NOMO-1 (cell line): ENCODE measurements around the gene CD248.
A peak's percentile ranks its signal among the peaks of the same experiment; 100 is the strongest.
"Not testable (repeated sequence)": the region's sequence is repeated elsewhere in the genome, so short reads cannot be mapped to it uniquely, and the experiment has no call there.

Experiments
- DNase-seq, 2 experiments: peaks; one replicate each; lab custom pipeline; 2025; ENCODE audit not compliant: unreplicated experiment in 2 of 2; lab: John Stamatoyannopoulos, UW

CD248 gene

DNA sequence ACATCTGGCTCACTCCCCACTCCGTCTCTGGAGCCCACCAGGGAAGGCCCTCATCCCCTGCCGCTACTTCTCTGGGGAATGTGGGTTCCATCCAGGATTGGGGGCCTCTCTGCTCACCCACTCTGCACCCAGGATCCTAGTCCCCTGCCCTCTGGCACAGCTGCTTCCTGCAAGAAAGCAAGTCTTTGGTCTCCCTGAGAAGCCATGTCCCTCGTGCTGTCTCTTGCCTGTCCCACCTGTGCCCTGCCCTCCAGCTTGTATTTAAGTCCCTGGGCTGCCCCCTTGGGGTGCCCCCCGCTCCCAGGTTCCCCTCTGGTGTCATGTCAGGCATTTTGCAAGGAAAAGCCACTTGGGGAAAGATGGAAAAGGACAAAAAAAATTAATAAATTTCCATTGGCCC is 39.8 kb downstream of the CD248 start:
- DNase-seq: not testable (repeated sequence)

DNA sequence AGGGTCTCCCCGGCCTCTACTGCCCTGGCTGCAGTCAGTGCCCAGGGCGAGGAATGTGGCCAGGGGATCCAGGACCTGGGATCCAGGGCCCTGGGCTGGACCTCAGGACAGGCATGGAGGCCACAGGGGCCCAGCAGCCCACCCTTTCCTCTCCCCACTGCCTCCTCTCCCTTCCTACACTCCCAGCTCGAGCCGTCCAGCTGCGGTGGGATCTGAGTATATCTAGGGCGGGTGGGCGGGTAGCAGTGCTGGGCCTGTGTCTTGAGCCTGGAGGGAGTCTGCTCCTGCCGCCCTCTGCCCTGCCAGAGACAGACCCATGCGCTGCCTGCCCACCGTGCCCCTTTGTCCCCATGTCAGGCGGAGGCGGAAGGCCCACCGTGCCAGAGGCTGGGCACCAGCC is 40.2 kb downstream of the CD248 start:
- not testable (repeated sequence) for DNase-seq

DNA sequence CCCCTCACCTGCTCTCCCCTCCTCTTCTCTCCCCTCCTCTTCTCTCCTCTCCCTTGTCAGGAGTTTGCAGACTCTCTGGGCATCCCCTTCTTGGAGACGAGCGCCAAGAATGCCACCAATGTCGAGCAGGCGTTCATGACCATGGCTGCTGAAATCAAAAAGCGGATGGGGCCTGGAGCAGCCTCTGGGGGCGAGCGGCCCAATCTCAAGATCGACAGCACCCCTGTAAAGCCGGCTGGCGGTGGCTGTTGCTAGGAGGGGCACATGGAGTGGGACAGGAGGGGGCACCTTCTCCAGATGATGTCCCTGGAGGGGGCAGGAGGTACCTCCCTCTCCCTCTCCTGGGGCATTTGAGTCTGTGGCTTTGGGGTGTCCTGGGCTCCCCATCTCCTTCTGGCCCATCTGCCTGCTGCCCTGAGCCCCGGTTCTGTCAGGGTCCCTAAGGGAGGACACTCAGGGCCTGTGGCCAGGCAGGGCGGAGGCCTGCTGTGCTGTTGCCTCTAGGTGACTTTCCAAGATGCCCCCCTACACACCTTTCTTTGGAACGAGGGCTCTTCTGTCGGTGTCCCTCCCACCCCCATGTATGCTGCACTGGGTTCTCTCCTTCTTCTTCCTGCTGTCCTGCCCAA is 40.7 kb downstream of the CD248 start:
- DNase-seq: no peak

DNA sequence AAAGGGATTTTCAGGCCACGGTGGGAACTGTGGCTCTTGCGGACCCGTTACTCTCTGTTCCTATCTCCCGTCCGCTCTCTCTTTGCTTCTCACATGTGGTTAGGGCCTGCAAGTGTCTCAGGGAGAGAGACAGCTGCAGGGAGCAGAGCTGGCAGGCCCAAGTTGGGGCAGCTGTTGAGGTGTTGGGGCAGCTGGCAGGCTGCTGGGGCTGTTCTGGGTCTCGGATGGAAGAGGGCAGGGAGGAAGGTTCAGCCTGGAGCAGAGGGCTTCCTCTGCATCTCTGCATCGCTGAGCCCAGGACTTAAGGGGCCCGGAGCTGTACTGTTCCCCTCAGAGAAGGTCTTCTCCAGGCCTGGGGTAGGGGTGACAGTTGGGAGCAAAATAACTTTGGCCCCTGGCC is 41.4 kb downstream of the CD248 start:
- no peak for DNase-seq

DNA sequence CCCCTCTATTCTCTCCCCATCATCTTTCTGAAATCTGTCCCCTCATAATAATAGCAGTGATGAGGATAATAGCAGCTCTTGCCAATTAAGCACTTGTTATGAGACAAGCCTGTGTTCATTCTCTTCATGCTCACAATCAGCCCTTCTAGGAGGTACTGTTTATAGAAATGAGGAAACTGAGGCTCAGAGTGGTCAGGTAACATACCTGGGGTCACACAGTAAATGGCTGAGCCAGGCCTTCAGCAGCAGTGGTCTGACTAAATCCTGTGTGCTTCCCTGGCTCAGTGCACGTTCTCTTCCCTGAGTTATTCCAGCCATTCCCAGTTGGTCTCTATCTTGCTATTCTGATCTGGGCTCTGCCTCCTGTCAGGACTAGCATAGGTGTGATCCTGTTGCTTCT is 42.6 kb downstream of the CD248 start:
- no peak for DNase-seq

DNA sequence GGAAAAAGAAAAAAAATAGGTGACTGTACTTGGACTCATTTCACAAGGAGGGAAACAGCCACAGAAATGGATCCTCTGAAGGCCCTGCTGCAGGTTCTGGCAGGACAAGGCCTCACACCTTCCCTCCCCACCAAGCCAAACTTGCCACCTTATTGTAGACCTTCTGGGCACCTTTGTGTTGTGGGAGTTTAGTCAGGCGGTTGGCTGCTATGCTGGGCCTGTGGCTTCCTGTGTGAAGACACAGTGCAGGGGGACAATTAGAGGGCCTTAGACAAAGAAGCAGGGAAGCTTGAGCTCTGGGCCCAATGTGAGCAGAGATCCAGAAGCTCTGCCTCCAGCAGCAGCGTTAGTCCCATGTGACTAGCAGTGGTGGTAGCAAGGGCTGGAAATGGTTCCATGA is 44.2 kb downstream of the CD248 start:
- no peak for DNase-seq

DNA sequence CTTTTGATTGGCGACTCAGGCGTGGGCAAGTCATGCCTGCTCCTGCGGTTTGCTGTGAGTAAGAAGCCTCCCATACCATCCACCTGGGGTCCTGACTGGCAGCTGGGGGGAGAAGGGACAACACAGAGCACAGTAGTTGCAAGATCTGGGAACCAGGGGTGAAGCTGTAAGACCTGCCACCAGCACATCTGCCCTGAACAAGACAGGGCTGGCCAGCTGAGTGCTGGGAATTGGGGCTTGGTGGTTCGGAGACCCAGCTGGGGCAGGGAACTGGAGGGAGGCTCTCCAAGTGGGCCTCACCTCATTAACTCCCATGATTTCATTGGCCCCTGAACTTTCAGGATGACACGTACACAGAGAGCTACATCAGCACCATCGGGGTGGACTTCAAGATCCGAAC is 45.0 kb downstream of the CD248 start:
- no peak for DNase-seq

DNA sequence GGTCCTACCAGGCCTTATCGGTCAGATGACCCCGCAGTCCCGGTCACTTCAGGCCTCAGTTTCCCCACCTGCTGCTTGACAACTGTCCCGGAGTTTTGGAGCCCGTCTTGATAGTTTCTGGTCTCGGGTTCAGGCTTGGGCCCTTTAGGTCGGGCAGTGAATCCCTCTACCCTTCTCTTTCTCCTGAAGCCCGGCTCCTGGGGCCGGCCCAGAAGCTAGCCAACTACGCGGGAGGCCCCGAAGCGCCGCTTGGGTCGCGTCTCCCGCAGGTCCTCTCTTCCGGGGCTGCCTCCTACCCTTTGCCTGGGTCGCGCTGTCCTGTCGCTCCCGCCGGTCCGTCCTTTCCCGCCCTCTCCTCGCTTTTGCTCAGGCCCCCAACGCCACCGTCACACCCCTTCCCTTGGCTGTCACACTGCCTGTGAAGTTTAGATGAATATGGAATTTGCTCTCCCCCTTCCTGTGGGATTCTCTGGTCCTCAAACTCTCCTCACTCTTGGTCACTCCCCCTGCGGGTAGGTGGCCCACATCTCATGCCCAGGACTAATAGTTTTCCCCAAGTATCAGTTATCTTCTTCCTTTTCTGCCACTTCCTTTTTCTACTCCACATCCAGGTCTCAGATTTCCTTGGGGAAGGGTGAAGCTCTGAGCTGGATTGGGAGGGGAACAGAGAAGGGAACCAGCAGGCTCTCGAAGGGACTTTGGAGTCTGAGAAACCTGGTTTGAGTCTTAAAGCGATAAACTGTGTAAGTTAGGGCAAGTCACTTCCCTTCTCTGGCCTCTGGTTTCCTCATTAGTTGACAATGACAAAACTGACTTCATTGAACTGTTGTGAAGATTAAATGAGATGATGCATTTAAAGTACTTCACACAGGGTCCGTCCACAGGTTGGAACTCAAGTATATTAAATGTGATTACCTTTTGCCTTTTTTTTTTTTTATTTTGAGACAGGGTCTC is 47.6 kb downstream of the CD248 start:
- DNase-seq: peak; percentile 49 to 74

DNA sequence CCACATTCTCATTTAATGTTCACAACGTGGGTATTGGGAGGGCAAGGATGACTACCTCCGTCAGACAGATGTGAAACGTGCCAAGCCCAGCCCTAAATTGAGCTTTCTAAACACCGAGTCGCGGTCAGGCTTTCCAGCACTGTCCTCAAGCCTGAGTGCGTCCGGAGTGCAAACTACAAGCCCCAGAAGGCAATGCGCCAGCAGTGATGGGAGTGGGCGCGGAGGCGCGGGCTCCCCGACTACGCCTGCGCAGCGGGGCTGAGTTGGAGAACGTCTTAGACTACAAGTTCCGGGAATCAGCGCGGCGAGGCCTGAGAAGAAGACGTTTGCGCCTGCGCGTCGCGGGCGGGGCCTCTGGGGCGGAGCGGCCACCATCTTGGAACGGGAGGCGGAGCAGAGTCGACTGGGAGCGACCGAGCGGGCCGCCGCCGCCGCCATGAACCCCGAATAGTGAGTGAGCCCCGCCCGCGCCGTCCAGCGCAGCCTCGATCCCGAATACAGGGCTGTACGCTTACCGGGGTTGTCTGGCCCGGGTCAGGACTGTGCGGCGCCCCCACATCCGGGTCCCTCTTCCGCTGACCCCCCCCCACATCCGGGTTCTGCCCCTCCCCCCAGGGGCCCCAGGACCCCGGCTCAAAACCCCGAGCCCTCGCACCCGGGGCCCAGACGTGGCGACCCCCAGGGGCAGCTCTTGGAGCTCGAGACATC is 48.4 kb downstream of the CD248 start, which contains the start of gene RAB1B:
RAB1B (plus strand) TSS at position 396 of the 708 bp plus-strand sequence; CDS start at position 437, 41 bp downstream.
- DNase-seq: peak; percentile 98 to 99

DNA sequence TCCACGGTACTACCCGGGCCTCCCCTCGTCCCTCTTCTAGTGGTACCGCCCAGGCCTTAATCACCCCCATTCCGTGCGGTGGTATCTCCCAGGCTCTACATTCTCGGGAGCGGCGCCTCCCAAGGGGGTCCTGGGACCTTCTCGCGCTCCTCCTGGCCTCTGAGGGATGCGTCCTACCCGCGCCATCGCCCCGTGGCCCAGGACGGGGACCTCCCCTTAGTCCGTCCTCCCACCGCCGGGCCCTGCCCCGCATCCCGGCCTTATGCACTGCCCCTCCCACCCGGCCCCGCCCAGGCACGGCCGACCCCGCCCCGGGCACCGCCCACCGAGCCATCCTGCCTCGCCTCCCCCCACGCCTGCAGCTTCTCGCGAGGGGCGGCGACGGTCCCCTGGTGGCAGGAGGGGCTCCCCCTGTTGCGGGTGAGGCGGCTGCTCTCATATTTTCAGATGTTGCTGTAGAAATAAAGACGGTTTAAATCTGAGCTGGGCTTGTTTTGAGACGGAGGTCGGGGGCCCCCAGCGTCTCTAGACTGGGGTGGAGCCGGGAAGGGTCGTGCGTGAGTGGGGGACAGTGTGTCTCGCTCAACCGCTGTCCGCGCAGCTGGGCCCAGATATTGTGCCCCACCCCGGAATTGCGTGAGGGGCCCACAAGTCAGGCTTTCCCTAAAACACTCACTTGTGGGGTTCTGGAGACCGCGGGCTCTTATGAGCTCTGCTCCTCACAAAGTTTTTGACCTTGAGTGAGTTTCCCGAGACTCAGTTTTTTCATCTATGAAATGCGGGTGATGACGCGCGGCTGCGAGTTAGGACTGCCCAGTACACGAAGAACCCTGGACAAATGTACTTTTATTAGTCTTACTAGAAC is 49.2 kb downstream of the CD248 start:
- peak; percentile 68 for DNase-seq

DNA sequence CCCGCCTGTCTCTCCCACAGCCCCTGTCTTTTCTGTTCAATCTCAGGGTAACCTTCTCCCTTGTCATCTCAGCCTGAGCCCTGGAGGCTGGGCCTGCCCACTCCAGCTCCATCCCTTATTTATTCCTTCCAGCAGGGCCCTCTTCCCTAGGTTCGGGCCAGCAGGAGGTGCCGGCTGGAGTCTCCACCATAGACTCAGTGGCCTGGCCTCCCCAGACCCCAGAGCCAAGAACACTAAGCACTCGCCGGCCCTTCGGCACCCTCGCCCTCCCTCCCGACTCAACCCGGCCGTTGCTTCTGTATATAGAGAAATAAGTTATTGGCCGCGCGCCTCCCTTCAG is 49.8 kb downstream of the CD248 start:
- DNase-seq: no peak

DNA sequence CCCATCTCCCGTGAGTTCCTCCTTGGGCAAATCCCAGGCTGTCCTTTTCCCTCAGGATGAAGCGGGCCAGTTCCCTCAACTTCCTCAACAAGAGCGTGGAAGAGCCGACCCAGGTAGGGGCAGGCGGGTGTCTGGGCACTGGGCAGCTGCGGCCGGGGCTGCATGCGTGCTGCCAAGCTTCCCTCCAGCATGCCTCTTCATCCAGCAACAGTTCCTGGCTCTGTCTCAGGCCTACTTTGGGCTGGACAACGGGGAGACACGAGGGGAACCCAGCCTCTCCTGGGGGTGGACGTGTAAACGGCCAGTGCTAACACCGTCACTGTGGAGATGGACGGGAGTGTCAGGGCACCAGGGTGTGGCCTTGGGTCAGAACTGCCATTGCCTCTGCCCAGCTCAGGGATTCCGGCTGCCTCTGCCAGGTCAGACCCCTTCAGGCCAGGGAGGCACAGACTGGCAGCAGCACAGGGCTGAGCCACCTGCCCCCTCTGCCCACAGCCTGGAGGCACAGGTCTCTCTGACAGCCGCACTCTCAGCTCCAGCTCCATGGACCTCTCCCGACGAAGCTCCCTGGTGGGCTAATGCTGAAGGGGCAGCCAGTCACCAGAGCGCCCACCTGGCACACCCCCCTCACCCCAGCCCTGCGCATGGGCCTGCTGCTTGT is 50.3 kb downstream of the CD248 start:
- no peak for DNase-seq

DNA sequence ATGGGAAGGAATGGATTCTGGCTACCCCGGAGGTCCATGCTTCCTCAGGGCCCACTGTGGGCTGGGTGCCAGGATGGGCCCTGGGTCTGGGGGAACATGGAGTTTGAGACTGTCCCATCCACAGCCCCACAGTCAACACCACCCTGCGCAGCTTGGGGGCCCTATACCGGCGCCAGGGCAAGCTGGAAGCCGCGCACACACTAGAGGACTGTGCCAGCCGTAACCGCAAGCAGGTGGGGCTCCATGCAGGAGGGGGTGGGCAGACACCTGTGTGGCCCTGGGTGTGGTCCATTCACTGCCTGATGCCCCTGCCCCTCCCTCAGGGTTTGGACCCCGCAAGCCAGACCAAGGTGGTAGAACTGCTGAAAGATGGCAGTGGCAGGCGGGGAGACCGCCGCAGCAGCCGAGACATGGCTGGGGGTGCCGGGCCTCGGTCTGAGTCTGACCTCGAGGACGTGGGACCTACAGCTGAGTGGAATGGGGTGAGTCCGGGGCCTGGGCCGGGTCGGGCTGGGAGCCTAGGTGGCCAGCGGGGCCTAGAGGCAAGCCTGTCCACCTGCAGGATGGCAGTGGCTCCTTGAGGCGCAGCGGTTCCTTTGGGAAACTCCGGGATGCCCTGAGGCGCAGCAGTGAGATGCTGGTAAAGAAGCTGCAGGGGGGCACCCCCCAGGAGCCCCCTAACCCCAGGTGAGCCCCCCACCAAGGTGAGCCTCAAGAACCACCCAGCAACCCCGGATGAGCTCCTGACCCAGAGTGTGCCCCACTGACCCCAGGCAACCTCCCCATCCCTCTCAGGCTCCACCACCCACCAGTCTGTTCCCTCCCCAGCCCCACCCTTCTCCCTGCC is 51.1 kb downstream of the CD248 start:
- no peak for DNase-seq

DNA sequence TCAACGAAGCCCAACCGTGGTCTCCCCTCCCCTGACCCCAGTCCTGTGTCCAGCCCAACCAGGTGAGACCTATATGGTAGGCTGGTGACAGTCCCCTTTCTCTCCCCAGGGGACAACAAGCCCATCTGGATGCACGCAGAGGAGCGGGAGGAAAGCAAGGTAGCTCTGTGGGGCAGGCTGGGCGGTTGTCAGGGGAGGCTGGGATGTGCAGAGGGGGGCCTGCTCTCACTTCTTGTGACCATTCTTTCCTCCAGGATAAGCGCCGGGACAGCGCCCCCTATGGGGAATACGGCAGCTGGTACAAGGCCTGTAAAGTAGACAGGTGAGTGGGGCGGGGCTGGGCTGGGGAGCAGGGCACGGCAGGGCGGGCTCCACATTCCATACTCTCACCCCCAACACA is 51.9 kb downstream of the CD248 start:
- no peak for DNase-seq
